ENCODE measurements around the gene ARHGEF17. TPM values are rescaled to one million over a fixed set of nuclear protein-coding genes. Genes with fewer than 3 reads are reported as not detected.

The ARHGEF17 gene
- total and polyA plus RNA-seq, 3 experiments from 2014 or later = not detected

GRCh38 chr11:73331138-73331916 is 23.3 kb downstream of the ARHGEF17 start:
- CTCF ChIA-PET = interaction anchor here (2.0 kb wide), 1 partner anchor 20 kb away, joined by 5 read pairs; no protein-coding TSS in a partner anchor

GRCh38 chr11:73333173-73333572 is 25.1 kb downstream of the ARHGEF17 start:
- no peaks in the 10 kb centered on the region for H3K36me3 ChIP-seq (ENCODE audit: insufficient read depth, low read length)
- DNase-seq = no peak
- Mint-ChIP-seq H3K4me1 (no peaks in the 10 kb centered on the region), H3K27ac (no peak overlapping the region), H3K36me3 (no peaks in the 10 kb centered on the region), H3K27me3 (peaks cover 0 to 6% of the 10 kb centered on the region in 2 donors), H3K9me3 (no peaks in the 10 kb centered on the region), H3K4me3 (no peak overlapping the region)
- ChIA-PET POLR2A (no interaction called here), CTCF (interaction anchor here (1.5 to 8.4 kb wide), 2 partner anchors 18 to 25 kb away, joined by 4 to 109 read pairs; partner anchors contain the start of gene ARHGEF17)
- no peaks in the 10 kb centered on the region for H3K27me3 ChIP-seq (ENCODE audit: insufficient read depth, low read length, poor library complexity, severe bottlenecking)
- no peak overlapping the region for H3K27ac ChIP-seq (ENCODE audit: low read depth, low read length)
- H3K4me3 ChIP-seq (ENCODE audit: low read length) = no peak overlapping the region
- no peaks in the 10 kb centered on the region for H3K9me3 ChIP-seq (ENCODE audit: low read length)
- H3K4me1 ChIP-seq (ENCODE audit: insufficient read depth, low read length) = no peaks in the 10 kb centered on the region

More at GRCh38 chr11:73331138-73331916, 23.3 kb downstream of the ARHGEF17 start:
- Histone ChIP-seq H3K36me3 (ENCODE audit: insufficient read depth, low read length) (no peaks in the 10 kb centered on the region), H3K27me3 (ENCODE audit: insufficient read depth, low read length, poor library complexity, severe bottlenecking) (no peaks in the 10 kb centered on the region), H3K4me3 (ENCODE audit: low read length) (no peak overlapping the region), H3K9me3 (ENCODE audit: low read length) (no peaks in the 10 kb centered on the region), H3K4me1 (ENCODE audit: insufficient read depth, low read length) (no peaks in the 10 kb centered on the region), H3K27ac (ENCODE audit: low read depth, low read length) (no peak overlapping the region)
- DNase-seq = no peak
- peak overlapping the region in 1 of 7 donors; percentile 18 for H3K4me3 Mint-ChIP-seq
- H3K4me1 Mint-ChIP-seq = no peaks in the 10 kb centered on the region
- H3K27ac Mint-ChIP-seq = no peak overlapping the region
- no peaks in the 10 kb centered on the region for H3K9me3 Mint-ChIP-seq
- no peaks in the 10 kb centered on the region for H3K36me3 Mint-ChIP-seq
- H3K27me3 Mint-ChIP-seq = peaks cover 0 to 3% of the 10 kb centered on the region in 2 donors
- POLR2A ChIA-PET = no interaction called here

- no peaks in the 10 kb centered on the region for H3K4me1 ChIP-seq (ENCODE audit: insufficient read depth, low read length)
- H3K27ac Mint-ChIP-seq = no peak overlapping the region
These were observed 25.7 kb downstream of the ARHGEF17 start for GRCh38 chr11:73333640-73334383.

GRCh38 chr11:73334384-73335203 is 26.5 kb downstream of the ARHGEF17 start:
- H3K4me1 Mint-ChIP-seq = no peaks in the 10 kb centered on the region

More at GRCh38 chr11:73333640-73334383, 25.7 kb downstream of the ARHGEF17 start:
- Mint-ChIP-seq H3K27me3 (peaks cover 0 to 6% of the 10 kb centered on the region in 2 donors), H3K9me3 (no peaks in the 10 kb centered on the region), H3K4me3 (no peak overlapping the region), H3K4me1 (no peaks in the 10 kb centered on the region), H3K36me3 (no peaks in the 10 kb centered on the region)
- no peaks in the 10 kb centered on the region for H3K9me3 ChIP-seq (ENCODE audit: low read length)
- H3K4me3 ChIP-seq (ENCODE audit: low read length) = no peak overlapping the region
- H3K36me3 ChIP-seq (ENCODE audit: insufficient read depth, low read length) = no peaks in the 10 kb centered on the region
- H3K27me3 ChIP-seq (ENCODE audit: insufficient read depth, low read length, poor library complexity, severe bottlenecking) = no peaks in the 10 kb centered on the region
- POLR2A ChIA-PET = no interaction called here
- CTCF ChIA-PET = interaction anchor here (1.5 to 8.4 kb wide), 2 partner anchors 17 to 26 kb away, joined by 4 to 109 read pairs; partner anchors contain the start of gene ARHGEF17
- no peak overlapping the region for H3K27ac ChIP-seq (ENCODE audit: low read depth, low read length)
- no peak for DNase-seq

GRCh38 chr11:73335204-73335923 is 27.3 kb downstream of the ARHGEF17 start:
- Mint-ChIP-seq H3K36me3 (no peaks in the 10 kb centered on the region), H3K9me3 (no peaks in the 10 kb centered on the region), H3K4me1 (no peaks in the 10 kb centered on the region), H3K27me3 (peaks cover 0 to 6% of the 10 kb centered on the region in 2 donors), H3K27ac (no peak overlapping the region), H3K4me3 (no peak overlapping the region)
- no peak overlapping the region for H3K27ac ChIP-seq (ENCODE audit: low read depth, low read length)
- POLR2A ChIA-PET = interaction anchor here (0.7 to 1.8 kb wide), 4 partner anchors 14 to 364 kb away, joined by 3 to 7 read pairs (median 4); partner anchors contain the start of gene ARHGEF17
- H3K4me3 ChIP-seq (ENCODE audit: low read length) = no peak overlapping the region
- no peaks in the 10 kb centered on the region for H3K9me3 ChIP-seq (ENCODE audit: low read length)
- no peaks in the 10 kb centered on the region for H3K36me3 ChIP-seq (ENCODE audit: insufficient read depth, low read length)
- no peaks in the 10 kb centered on the region for H3K4me1 ChIP-seq (ENCODE audit: insufficient read depth, low read length)
- DNase-seq = peak; percentile 62 to 83 (median 72)
- no peaks in the 10 kb centered on the region for H3K27me3 ChIP-seq (ENCODE audit: insufficient read depth, low read length, poor library complexity, severe bottlenecking)
- CTCF ChIA-PET = interaction anchor here (0.7 to 8.4 kb wide), 25 partner anchors 8 to 330 kb away, joined by 3 to 109 read pairs (median 4); partner anchors contain the start of genes ARHGEF17 and RELT

More at GRCh38 chr11:73334384-73335203, 26.5 kb downstream of the ARHGEF17 start:
- Histone ChIP-seq H3K27me3 (ENCODE audit: insufficient read depth, low read length, poor library complexity, severe bottlenecking) (no peaks in the 10 kb centered on the region), H3K27ac (ENCODE audit: low read depth, low read length) (no peak overlapping the region), H3K9me3 (ENCODE audit: low read length) (no peaks in the 10 kb centered on the region), H3K4me1 (ENCODE audit: insufficient read depth, low read length) (no peaks in the 10 kb centered on the region), H3K4me3 (ENCODE audit: low read length) (no peak overlapping the region), H3K36me3 (ENCODE audit: insufficient read depth, low read length) (no peaks in the 10 kb centered on the region)
- POLR2A ChIA-PET = interaction anchor here (0.7 to 1.8 kb wide), 4 partner anchors 13 to 365 kb away, joined by 3 to 7 read pairs (median 4); partner anchors contain the start of gene ARHGEF17
- Mint-ChIP-seq H3K36me3 (no peaks in the 10 kb centered on the region), H3K27me3 (peaks cover 0 to 6% of the 10 kb centered on the region in 2 donors), H3K4me3 (no peak overlapping the region), H3K9me3 (no peaks in the 10 kb centered on the region), H3K27ac (no peak overlapping the region)
- CTCF ChIA-PET = interaction anchor here (0.7 to 8.4 kb wide), 21 partner anchors 8 to 330 kb away, joined by 3 to 109 read pairs (median 4); partner anchors contain the start of genes ARHGEF17 and RELT
- DNase-seq = no peak

GRCh38 chr11:73337846-73338245 is 29.8 kb downstream of the ARHGEF17 start:
- Mint-ChIP-seq H3K27ac (no peak overlapping the region), H3K9me3 (no peaks in the 10 kb centered on the region), H3K4me1 (no peaks in the 10 kb centered on the region), H3K4me3 (no peak overlapping the region), H3K27me3 (peaks cover 0 to 6% of the 10 kb centered on the region in 2 donors), H3K36me3 (no peaks in the 10 kb centered on the region)
- CTCF ChIA-PET = interaction anchor here (0.8 to 8.4 kb wide), 6 partner anchors 10 to 40 kb away, joined by 3 to 109 read pairs (median 6); partner anchors contain the start of gene ARHGEF17
- H3K36me3 ChIP-seq (ENCODE audit: insufficient read depth, low read length) = no peaks in the 10 kb centered on the region
- no peaks in the 10 kb centered on the region for H3K27me3 ChIP-seq (ENCODE audit: insufficient read depth, low read length, poor library complexity, severe bottlenecking)
- no peak overlapping the region for H3K4me3 ChIP-seq (ENCODE audit: low read length)
- no peaks in the 10 kb centered on the region for H3K9me3 ChIP-seq (ENCODE audit: low read length)
- POLR2A ChIA-PET = no interaction called here
- no peaks in the 10 kb centered on the region for H3K4me1 ChIP-seq (ENCODE audit: insufficient read depth, low read length)
- H3K27ac ChIP-seq (ENCODE audit: low read depth, low read length) = no peak overlapping the region
- no peak for DNase-seq

GRCh38 chr11:73338279-73338678 is 30.2 kb downstream of the ARHGEF17 start:
- peaks cover 0 to 6% of the 10 kb centered on the region in 2 donors for H3K27me3 Mint-ChIP-seq
- Histone ChIP-seq H3K4me1 (ENCODE audit: insufficient read depth, low read length) (no peaks in the 10 kb centered on the region), H3K27me3 (ENCODE audit: insufficient read depth, low read length, poor library complexity, severe bottlenecking) (no peaks in the 10 kb centered on the region), H3K27ac (ENCODE audit: low read depth, low read length) (no peak overlapping the region), H3K4me3 (ENCODE audit: low read length) (no peak overlapping the region), H3K9me3 (ENCODE audit: low read length) (no peaks in the 10 kb centered on the region), H3K36me3 (ENCODE audit: insufficient read depth, low read length) (no peaks in the 10 kb centered on the region)
- no peak for DNase-seq
- ChIA-PET POLR2A (no interaction called here), CTCF (interaction anchor here (0.8 to 8.4 kb wide), 2 partner anchors 22 to 30 kb away, joined by 3 to 109 read pairs; partner anchors contain the start of gene ARHGEF17)
- no peak overlapping the region for H3K4me3 Mint-ChIP-seq
- H3K4me1 Mint-ChIP-seq = no peaks in the 10 kb centered on the region
- no peaks in the 10 kb centered on the region for H3K9me3 Mint-ChIP-seq
- H3K27ac Mint-ChIP-seq = no peak overlapping the region
- no peaks in the 10 kb centered on the region for H3K36me3 Mint-ChIP-seq

Data from CD8-positive, alpha-beta memory T cell (primary cell).